NB4 (cell line): ENCODE data around the gene ATP6V1F.

Source experiments
- MYC ChIP-seq: IDR thresholded peaks from 2 replicates; pipeline ENCODE4 v1.6.1; 2011; ENCODE audit warnings: low read depth, low read length
- POLR2A ChIP-seq: IDR thresholded peaks from 2 replicates; pipeline ENCODE4 v1.6.1; 2011; ENCODE audit warnings: mild to moderate bottlenecking; ENCODE audit not compliant: insufficient read length; ENCODE audit errors: extremely low read depth
- TF ChIP-seq, protein P1 (sequence below): IDR thresholded peaks from one replicate; pipeline ENCODE4 v1.5.1; 2012; ENCODE audit warnings: low read depth, low read length
- TF ChIP-seq, protein P2 (sequence below): IDR thresholded peaks from 2 replicates; pipeline ENCODE4 v1.6.1; 2011; ENCODE audit warnings: low read depth, low read length

DNA sequence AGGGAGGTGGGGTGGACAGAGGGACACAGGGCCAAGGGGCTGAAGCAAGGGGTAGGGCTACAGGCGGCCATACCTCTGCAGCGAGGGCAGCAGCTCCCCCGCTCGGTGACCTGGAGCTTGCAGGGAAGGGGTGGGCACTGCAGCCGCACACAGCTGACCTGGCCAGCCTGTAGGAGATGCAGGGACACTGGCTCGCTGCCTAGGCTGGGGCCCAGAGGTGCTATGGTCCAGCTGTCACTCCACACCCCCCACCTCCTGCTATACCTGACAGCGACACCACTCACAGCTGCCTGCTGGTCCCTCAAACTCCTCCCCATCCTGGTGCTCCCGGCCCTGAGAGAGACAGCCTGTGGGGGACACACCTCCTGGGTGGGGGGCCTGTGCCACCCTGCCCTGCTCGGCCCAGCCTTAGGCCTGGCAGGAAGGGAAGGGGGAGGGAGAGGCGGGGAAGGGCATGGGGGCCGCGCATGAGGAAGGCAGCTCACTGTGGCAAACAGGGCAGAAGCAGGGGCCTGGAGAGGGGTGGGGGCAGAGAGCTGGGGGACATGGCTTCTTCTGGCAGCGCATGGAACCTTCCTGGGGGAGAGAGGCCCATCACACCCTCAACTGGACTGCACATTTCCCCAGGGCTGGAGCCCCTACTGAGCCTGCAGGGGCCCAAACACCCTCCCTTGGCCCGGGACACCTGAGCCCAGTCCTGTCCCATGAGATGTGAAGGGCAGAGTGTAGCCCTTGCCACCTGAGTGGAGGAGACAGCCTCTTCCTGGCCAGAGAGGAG lies 23.9 kb downstream of the ATP6V1F start:
- TF ChIP-seq, protein P1, sequence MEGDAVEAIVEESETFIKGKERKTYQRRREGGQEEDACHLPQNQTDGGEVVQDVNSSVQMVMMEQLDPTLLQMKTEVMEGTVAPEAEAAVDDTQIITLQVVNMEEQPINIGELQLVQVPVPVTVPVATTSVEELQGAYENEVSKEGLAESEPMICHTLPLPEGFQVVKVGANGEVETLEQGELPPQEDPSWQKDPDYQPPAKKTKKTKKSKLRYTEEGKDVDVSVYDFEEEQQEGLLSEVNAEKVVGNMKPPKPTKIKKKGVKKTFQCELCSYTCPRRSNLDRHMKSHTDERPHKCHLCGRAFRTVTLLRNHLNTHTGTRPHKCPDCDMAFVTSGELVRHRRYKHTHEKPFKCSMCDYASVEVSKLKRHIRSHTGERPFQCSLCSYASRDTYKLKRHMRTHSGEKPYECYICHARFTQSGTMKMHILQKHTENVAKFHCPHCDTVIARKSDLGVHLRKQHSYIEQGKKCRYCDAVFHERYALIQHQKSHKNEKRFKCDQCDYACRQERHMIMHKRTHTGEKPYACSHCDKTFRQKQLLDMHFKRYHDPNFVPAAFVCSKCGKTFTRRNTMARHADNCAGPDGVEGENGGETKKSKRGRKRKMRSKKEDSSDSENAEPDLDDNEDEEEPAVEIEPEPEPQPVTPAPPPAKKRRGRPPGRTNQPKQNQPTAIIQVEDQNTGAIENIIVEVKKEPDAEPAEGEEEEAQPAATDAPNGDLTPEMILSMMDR, result no peak
- TF ChIP-seq, protein P2, sequence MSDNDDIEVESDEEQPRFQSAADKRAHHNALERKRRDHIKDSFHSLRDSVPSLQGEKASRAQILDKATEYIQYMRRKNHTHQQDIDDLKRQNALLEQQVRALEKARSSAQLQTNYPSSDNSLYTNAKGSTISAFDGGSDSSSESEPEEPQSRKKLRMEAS, result no peak
- TF ChIP-seq POLR2A (no peak), MYC (no peak)
